Activated CD8-positive, alpha-beta memory T cell treated with anti-CD3 and anti-CD28 coated beads for 4 hours (primary cell): ENCODE data around the gene LBX2.
"Not testable (repeated sequence)": the region's sequence is repeated elsewhere in the genome, so short reads cannot be mapped to it uniquely, and the experiment has no call there.

Source experiments
- DNase-seq, 2 donors: peaks; one replicate each; pipeline ENCODE4 v3.0.0-alpha.2; 2020; ENCODE audit warnings: low read depth in 2 of 2

The LBX2 gene

DNA sequence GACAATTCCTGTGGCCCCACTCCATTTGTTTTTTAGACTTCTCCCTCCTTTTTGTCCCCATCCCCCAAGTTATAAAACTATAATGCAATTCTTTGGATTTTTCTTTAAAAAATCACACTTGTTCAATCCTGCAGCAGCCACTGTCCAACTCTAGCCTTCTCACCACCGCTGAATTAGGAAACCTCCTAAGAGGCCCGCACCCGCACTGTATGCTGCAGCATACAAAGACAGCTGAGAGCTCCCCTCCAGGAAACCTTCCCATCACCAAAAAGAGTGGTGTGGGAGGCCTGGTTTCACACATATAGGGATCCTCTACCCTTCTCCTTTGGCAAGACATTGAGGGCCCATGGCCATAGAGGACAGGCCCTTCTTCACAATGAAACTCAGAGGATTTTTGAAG lies 5.2 kb upstream of the LBX2 start:
- no peak for DNase-seq

DNA sequence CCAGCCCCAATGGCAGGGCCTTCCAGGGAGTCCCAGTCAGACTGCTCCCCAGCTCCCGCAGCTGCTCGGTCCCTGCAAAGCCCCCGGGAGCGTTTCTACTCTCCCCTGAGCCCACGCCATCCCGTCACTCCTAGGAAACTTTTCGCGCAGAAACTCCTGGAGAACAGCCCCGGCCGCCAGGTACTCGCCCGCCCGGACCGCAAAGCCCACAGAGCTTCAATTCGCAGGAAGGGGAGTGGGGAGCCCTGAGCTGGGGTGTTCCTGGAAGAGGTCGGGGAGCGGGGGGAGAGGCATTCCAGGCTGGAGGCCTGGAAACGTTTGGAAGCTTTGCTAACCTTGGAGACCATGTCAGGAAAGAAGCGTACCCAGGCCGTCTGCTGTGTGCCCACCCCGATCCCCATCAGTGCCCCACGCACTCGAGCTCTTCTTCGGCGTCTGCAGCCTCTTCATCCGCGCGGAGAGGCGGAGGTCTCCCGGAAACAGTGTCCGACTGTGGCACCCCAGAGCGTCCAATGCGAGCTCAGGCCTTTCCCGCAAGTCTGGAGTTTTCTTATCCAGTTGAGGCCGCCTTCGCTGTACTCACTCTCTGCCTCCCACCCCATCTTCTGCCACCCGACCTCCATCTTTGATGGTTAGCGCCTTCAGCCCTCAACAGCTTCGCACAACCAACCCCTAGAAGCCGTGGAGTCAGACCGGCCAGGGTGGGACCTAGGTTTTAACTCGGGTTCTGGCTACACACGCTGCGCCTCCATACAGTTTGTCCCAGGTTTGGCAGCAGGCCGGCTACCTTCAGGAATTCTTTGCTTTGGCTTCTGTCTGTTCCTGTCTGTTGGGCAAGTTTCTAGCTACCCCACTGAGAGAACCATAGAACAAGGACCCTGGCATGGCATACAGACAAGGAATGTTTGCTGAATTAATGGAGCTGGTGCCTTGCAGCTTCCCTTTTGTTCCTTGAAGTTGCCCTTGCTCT lies 4.4 kb upstream of the LBX2 start:
- no peak for DNase-seq

DNA sequence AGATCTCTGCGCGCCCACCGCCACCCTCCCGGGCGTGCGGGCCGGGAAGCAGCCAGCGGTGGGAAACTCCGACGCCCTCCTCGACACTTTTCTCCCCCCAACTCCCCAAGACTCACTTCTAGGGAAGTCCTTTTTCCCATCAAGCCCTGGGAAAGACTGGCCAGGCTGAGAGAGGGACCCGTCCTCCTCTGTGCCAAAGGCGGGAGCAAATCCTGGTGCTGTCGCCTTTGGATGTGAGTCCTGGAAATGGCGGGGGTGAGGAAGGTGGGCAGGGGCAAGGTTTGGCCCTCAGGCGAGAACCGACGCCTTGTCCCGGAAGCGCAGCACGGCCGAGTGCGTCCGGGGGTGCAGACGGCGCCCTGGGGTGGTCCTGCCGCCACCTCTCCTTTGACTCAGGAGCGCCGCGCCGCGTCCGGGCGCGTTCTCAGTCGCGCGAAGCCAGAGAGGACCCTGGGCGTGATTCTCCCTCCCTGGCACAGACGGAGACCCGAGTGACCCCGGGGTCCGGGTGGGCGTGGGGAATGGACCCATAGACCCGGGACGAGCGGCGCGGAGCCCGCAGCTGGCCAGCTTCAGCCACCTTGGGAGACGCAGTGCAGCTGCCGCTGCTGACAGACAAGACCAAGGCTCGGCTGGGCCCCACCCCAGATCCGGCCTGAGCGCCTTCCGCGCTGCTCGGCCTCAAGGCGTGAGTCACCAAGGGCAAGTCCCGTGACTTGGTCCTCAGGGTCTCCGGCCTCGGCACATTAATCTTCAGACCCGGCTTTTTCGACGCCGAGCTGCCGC lies 3.5 kb upstream of the LBX2 start:
- no peak for DNase-seq

GRCh38 chr2:74502147-74502719 lies 2.8 kb upstream of the LBX2 start:
- no peak for DNase-seq

GRCh38 chr2:74501335-74502071 lies 2.1 kb upstream of the LBX2 start:
- no peak for DNase-seq

DNA sequence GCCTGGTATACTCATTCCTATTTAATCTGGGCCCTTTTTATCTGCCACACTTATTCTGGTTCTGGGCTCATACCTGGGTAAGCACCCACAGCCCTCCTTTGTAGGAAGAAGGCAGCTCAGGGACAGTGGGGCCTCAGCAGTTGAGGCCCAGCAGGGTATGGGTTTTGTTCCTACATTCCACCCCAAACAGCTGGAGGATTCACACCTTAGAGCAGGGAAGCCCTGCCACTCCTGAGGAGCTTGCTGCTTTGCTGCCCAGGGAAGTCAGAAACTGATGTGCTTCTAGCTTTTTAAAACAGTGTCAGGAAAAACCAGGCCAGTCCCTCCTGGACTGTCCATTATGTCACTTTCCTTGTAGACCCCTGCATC lies 1.2 kb upstream of the LBX2 start:
- no peak for DNase-seq

DNA sequence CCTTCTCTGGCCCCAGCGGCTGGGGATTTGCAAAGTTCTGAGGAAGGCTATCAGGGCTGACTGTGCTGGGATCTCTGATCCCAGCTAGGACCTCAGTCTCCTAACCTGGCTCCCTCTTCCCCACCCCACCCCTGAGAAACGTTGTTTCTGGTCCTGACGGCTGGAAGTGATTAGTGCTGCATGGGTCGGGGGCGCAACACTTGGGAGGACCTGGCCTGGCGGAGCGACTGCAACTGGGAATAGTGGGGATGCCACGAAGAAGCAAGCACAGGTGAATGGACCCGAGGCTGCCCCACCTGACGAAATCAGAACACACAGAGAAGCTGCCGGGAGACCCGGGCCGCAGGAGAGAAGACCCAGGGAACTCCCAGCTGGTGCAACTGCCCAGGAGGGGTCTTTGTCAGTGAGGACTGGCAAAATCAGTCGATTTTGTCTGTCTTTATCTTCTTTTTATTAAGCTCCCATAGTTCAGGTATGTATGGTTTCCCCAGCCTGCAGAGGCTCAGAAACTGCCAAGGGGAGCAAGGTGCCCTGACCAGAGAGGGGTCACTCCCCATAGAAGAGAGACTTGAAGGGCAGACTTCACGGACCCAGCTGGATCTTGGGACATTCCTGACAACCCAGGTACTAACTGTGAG lies 656 bp upstream of the LBX2 start:
- no peak for DNase-seq

DNA sequence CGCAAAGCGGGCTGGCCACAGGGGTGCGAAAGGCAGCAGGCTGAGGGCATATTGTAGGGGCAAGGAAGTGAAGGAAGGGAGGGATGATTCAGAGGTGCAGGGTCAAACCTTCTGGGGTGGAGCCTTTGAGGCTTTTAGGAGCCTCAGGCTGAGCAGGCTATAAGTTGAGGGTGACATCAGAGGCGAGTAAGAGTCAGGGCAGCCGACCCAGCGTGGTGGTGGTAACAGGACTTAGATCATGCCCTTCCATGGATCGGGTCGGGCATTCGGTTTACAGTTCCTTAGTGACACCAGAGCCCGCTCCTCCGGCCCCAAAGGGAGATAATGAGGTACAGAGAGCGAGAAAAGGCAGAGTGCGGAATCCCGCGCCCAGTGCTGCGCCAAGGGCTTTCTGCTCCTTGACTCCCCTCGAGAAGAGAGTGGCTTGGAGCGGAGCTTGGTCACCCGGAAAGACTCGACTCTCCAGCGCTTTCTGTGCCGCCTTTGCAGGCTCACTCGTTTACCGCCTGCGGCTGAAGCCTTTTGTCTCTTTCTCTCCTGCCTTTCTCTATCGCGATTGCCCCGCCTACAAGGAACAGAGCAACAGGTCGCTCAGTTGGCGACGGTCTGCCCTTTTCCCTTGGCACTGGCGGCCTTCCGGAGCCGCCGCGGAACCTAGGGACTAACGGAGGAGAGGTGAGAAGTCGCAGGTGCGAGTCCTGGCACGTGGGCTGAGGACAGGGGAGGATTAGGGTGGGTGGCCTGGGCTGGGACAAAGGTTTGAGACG lies 720 bp downstream of the LBX2 start:
- DNase-seq: no peak

- DNase-seq: no peak
Observed at GRCh38 chr2:74497777-74498499, 1.5 kb downstream of the LBX2 start.

GRCh38 chr2:74496997-74497776 lies 2.2 kb downstream of the LBX2 start:
- no peak for DNase-seq

DNA sequence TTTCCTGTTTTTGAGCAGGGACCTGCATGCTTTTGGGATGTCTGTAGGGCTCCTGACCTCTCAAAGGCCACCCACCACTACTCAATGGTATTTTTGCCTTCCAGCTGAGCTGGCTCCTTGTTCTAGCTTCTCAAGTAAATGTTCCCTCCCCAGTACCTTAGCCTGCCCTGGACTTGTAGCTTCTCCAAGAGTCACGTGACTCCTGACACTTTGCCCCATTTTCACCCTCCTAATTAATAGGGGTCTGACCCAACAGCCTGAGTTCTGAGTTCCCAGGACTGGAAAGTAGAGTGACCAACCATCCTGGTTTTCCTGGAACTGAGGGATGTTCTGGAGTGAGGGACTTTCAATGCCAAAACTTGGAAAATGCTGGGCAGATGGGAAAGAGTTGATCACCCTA lies 4.0 kb downstream of the LBX2 start:
- DNase-seq: no peak

GRCh38 chr2:74493546-74493945 lies 5.9 kb downstream of the LBX2 start:
- DNase-seq: no peak

- no peak for DNase-seq
Observed at GRCh38 chr2:74491648-74492544, 7.5 kb downstream of the LBX2 start.

GRCh38 chr2:74489906-74490305 lies 9.5 kb downstream of the LBX2 start:
- DNase-seq: no peak

DNA sequence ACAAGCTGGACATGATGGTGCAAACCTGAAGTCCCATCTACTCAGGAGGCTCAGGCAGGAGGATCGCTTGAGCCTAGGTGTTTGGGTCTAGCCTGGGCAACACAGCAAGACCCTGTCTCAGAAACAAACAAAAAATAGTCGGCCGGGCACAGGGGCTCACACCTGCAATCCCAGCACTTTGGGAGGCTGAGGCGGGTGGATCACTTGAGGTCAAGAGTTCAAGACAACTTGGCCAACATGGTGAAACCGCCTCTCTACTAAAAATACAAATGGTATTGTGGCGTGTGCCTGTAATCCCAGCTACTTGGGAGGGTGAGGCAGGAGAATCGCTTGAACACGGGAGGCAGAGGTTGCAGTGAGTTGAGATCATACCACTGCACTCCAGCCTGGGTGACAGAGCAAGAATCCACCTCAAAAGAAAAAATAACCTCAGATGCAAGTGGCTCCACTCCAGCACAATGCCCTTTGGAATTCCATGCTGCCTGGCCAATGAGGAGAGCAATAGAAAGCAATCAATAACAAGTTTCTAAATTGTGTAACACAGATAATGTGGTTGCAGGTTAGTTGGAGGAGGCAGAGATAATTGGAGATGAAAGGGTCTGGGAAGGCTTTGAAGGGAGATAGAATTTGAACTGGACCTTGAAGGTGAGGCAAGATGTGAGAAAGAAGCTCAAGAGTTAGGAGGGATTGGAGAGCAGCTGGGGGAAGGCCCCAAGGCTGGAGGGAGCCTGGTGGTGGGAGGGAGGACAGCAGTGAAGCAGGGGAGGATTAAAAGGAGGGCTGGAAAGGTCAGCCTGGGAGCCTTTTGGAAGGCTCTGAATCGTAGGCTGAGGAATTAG lies 10.5 kb downstream of the LBX2 start:
- DNase-seq: no peak

- no peak for DNase-seq
Observed at GRCh38 chr2:74486141-74486540, 13.3 kb downstream of the LBX2 start.

GRCh38 chr2:74483675-74484164 lies 15.7 kb downstream of the LBX2 start:
- not testable (repeated sequence) for DNase-seq
